GM18502 (cell line): ENCODE results near the gene KLHL14.
A peak's percentile ranks its signal among the peaks of the same experiment; 100 is the strongest.

Experiments used
- ATAC-seq: cut with Tn5 transposase; IDR thresholded peaks from one replicate; pipeline ENCODE4 v1.9.1; 2021; ENCODE audit warnings: mild to moderate bottlenecking; ENCODE audit not compliant: unreplicated experiment, poor library complexity

KLHL14 gene

GRCh38 chr18:32730068-32730467 is 42.8 kb downstream of the KLHL14 start:
- ATAC-seq: peak; percentile 2

- ATAC-seq: no peak
These were observed 48.6 kb downstream of the KLHL14 start for GRCh38 chr18:32724071-32724749.

GRCh38 chr18:32722279-32722678 is 50.5 kb downstream of the KLHL14 start:
- no peak for ATAC-seq

- ATAC-seq: no peak
These were observed 55.7 kb downstream of the KLHL14 start for GRCh38 chr18:32717126-32717525.

GRCh38 chr18:32714571-32715148 is 58.2 kb downstream of the KLHL14 start:
- ATAC-seq: peak; percentile 99

GRCh38 chr18:32712860-32713259 is 60.0 kb downstream of the KLHL14 start:
- ATAC-seq: no peak

GRCh38 chr18:32711862-32712261 is 61.0 kb downstream of the KLHL14 start:
- no peak for ATAC-seq

GRCh38 chr18:32707586-32707985 is 65.2 kb downstream of the KLHL14 start:
- ATAC-seq: no peak

- ATAC-seq: no peak
These were observed 65.7 kb downstream of the KLHL14 start for GRCh38 chr18:32707147-32707546.

- no peak for ATAC-seq
These were observed 71.5 kb downstream of the KLHL14 start for GRCh38 chr18:32701313-32701712.

GRCh38 chr18:32698153-32698552 is 74.7 kb downstream of the KLHL14 start:
- ATAC-seq: no peak

GRCh38 chr18:32696376-32696775 is 76.4 kb downstream of the KLHL14 start:
- ATAC-seq: no peak

GRCh38 chr18:32695534-32695933 is 77.3 kb downstream of the KLHL14 start:
- no peak for ATAC-seq

GRCh38 chr18:32688821-32689220 is 84.0 kb downstream of the KLHL14 start:
- no peak for ATAC-seq

- no peak for ATAC-seq
These were observed 87.9 kb downstream of the KLHL14 start for GRCh38 chr18:32684940-32685339.

GRCh38 chr18:32684096-32684495 is 88.7 kb downstream of the KLHL14 start:
- no peak for ATAC-seq

GRCh38 chr18:32683044-32683443 is 89.8 kb downstream of the KLHL14 start:
- ATAC-seq: no peak

GRCh38 chr18:32677578-32677977 is 95.2 kb downstream of the KLHL14 start:
- ATAC-seq: no peak

- no peak for ATAC-seq
These were observed 98.3 kb downstream of the KLHL14 start for GRCh38 chr18:32674491-32674890.

GRCh38 chr18:32672398-32672797 is 100.4 kb downstream of the KLHL14 start:
- ATAC-seq: no peak

GRCh38 chr18:32670727-32671126 is 102.1 kb downstream of the KLHL14 start:
- ATAC-seq: no peak

- no peak for ATAC-seq
These were observed 103.2 kb downstream of the KLHL14 start for GRCh38 chr18:32669549-32670165.
